GM10266 (cell line): ENCODE data around the gene DNASE1L1.

Source experiments
- DNase-seq: peaks from one replicate; pipeline ENCODE4 v3.0.0; 2012; ENCODE audit errors: extremely low spot score
- CTCF ChIP-seq: IDR thresholded peaks from 2 replicates; pipeline ENCODE4 v1.5.1; 2012; ENCODE audit warnings: mild to moderate bottlenecking, low read depth; ENCODE audit not compliant: control insufficient read depth, insufficient read depth; ENCODE audit errors: missing control alignments

Gene DNASE1L1

GRCh38 chrX:154373340-154374306 is 35.4 kb downstream of the DNASE1L1 start:
- DNase-seq = no peak
- peak; percentile 47 for TF ChIP-seq CTCF

GRCh38 chrX:154372612-154373022 is 36.4 kb downstream of the DNASE1L1 start:
- DNase-seq = peak; percentile 77
- no peak for TF ChIP-seq CTCF

- TF ChIP-seq CTCF = no peak
- no peak for DNase-seq
Measured at GRCh38 chrX:154371789-154372300, 37.2 kb downstream of the DNASE1L1 start.

- TF ChIP-seq CTCF = no peak
- peak; percentile 89 for DNase-seq
Measured at GRCh38 chrX:154371017-154371788, 37.9 kb downstream of the DNASE1L1 start.

- TF ChIP-seq CTCF = no peak
- no peak for DNase-seq
Measured at GRCh38 chrX:154370300-154371016, 38.6 kb downstream of the DNASE1L1 start.

GRCh38 chrX:154369449-154370299 is 39.4 kb downstream of the DNASE1L1 start:
- no peak for TF ChIP-seq CTCF
- peak; percentile 53 for DNase-seq
